GDM1 (cell line): ENCODE results near the gene MTURN.

Experiments
- DNase-seq: peaks from one replicate; lab custom pipeline; 2025; lab: John Stamatoyannopoulos, UW

Gene MTURN

DNA sequence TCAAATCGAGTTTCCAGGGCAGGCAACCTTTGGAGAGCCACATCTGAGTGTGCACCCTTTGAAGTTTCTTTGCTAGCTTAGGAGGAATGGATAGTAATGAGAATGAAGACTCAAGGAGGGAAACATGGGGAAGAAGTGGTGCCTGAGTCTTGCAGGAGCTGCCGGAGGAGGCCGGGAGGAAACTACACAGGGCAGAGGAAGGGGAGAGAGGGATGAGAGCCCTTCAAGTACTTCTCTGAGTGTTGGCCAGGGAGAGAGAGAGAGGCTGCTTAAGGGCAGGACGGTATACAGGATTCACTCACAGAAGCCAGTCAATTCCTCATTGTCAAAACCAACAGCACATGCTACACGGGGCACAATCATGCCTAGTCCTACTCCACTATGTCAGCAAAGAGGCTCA is 75.2 kb downstream of the MTURN start:
- DNase-seq = no peak
